NCI-H2196 treated with DMSO at 0.1 percent for 48 hours (cell line): ENCODE measurements around the gene BMPER.

ENCODE experiments used
- DNase-seq: peaks from one replicate; lab custom pipeline; 2025; ENCODE audit not compliant: unreplicated experiment; lab: John Stamatoyannopoulos, UW

BMPER gene

GRCh38 chr7:34059136-34059828 lies 153.9 kb downstream of the BMPER start:
- no peak for DNase-seq

GRCh38 chr7:34060196-34060947 lies 155.0 kb downstream of the BMPER start:
- no peak for DNase-seq

GRCh38 chr7:34061149-34061548 lies 155.8 kb downstream of the BMPER start:
- no peak for DNase-seq

GRCh38 chr7:34062341-34062740 lies 157.0 kb downstream of the BMPER start:
- no peak for DNase-seq

GRCh38 chr7:34062826-34063225 lies 157.5 kb downstream of the BMPER start:
- no peak for DNase-seq

- DNase-seq: peak; percentile 54
Measured at GRCh38 chr7:34064519-34065158, 159.3 kb downstream of the BMPER start.

DNA sequence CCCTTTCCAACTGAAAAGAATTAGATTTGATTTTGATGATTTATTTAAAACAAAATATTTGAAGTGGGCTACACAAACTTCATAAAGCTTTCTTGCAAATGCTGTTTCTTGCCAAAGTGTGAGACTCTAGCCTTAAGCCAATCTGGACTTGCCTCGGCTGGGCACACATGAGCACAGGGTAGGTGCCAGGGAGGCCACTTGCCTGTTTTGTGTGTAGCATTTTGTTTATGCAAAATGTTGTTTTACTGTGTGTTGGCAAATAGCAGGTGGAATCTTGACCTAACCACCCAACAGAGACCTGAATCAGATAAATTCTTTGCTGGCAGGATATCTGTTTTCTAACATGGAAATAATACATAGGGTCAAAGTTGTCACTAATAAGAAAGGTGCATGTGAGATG lies 161.1 kb downstream of the BMPER start:
- DNase-seq: no peak

- DNase-seq: peak; percentile 27
Measured at GRCh38 chr7:34067005-34067778, 161.9 kb downstream of the BMPER start.

DNA sequence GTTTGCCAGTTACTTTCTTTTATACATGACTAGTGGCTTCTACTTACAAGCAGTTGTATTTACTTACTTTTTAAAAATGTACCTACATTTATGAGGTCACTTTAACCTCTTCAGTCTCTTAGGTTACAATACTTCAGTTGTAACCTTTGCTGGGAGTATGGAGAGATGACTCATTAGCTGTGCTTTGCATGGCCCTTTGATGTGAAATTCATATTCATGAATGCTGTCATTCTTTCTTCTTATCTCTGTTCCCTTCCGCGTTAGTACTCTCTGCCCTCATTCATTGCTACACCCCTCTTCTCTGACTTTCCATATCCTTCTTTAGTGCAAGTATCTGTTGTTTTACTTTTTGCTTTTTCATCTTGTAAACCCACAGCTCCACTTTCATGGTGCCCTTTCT lies 164.3 kb downstream of the BMPER start:
- no peak for DNase-seq

GRCh38 chr7:34070511-34071323 lies 165.4 kb downstream of the BMPER start:
- DNase-seq: no peak

DNA sequence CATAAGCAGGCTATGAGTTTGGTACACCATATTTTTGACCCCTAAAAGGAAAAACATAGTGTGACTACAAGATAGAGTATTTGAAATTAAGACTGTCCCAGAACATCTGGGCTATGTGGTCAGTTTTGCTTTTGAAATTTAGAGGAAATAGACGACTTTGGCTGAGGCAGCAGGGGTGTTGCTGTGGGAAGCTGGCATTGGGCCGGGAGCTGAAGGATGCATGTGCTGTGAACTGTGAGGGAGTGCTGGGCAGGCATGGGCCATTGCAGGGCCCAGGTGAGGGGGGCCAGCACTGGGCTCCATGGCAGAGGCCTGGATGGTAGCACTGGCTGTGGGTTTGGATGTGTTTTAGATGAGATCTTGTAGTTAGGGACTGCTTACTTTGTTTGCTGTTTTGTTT lies 168.3 kb downstream of the BMPER start:
- DNase-seq: no peak

DNA sequence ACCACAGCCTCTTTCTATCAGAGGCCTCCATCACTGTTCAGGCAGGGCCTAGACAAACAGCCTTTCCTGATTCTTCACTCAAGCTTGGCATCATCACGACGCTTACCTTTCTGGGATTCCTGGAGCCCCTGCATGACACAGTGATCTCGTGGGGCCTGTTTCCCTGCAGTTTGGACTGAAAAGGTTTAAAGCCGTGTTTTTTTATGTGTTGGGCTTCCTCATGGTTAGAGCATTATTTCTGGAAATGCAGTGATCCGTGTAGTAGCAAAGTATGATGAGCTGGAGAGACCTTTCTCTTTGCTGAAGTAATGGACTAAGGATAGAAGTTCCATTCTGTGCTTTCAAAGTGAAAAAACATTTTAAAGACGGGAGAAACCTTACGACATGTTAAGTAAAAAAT lies 169.1 kb downstream of the BMPER start:
- DNase-seq: no peak

DNA sequence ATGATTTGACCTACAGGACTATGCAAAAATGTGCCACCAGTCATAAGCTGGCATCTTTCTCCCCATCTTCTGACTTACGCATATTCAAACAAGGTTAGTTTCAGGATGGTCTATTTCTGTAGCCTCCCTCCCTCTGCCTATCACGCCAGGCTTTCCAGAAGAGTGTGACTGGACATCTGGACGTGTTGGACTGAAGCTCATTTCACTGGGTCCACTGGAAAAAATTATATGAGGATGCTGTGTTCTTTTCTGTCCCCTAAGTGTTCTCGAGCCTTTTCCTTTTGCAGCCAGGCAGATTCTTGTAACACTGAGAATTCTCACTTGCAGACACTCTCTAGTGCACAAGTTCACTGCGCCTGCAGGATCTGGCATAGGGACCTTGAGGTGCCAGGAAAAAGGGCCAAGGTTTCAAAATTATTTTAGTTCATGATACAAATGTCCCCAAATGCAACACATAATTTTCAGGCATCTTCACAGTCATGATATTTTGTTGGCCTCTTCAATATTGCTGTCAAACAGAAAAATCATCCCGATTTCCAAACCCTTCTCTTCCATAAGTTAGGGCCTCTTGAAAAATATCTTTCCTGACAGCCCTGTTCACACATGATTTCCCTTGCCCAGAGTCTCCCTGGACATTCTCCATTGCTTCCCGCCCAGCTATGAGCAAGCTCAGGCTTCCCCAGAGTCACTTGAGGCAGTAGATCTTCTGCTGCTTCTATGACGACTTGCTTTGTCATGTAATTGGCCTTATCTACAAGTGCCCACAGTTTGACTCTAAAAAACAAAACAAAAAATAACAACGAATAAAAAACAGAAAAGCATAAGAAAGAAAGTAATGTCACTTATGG lies 170.4 kb downstream of the BMPER start:
- no peak for DNase-seq

GRCh38 chr7:34077168-34077567 lies 171.8 kb downstream of the BMPER start:
- DNase-seq: no peak

GRCh38 chr7:34078864-34079263 lies 173.5 kb downstream of the BMPER start:
- no peak for DNase-seq

GRCh38 chr7:34080513-34080912 lies 175.2 kb downstream of the BMPER start:
- DNase-seq: no peak

DNA sequence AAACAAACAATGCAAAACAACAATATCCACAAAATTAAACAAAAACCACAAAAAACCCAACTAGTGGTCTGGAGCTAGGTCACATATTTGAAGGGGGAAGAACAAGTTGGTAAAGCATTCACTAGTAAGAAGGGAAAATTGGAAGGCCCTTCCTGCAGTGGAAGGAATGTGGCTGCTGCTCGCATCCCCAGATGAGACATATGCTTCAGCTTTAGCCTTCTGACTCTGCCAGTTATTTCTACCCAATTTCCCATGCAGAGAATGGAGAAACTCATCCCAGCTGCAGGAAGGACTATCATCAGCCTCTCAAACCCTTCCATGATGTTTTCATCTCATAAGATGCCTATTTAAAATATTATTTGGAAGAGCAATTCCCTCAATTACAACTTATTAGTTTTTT lies 176.6 kb downstream of the BMPER start:
- no peak for DNase-seq

DNA sequence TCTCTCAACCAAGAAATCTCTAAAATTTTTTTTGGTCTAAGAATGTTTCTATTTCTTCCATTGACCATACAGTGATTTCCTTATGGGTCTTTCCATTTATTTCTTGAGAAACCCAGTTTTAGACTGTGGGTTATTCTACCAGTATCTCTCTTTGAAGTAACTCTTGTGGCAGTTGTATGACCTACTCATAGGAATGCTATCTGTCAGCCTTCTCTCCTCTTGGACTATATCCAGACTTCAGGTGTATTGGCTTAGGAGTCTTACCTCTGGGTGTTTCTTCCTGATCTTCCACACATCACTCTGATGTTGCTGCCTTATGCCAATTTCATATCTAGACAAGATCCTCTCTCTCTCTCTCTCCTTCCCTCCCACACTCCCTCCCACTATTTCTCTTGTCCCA lies 178.1 kb downstream of the BMPER start:
- no peak for DNase-seq

DNA sequence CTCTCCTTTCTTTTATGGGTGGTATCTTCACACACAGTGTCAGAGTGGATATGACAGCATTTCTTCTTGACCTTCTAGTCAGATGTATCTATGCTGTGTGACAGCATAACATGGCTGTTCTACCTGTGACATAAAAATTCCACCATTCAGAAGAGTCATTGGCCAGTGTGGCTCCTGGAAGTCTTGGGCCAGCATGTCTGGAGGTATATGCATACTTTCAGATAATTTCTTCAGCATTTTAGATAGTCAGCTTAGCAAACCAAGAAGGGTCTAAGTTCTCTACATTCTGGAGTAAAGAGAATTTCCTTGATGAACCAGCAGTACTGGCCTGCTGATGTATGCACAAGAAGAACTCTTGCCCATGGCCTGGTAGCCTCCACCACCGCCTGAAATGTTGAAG lies 179.3 kb downstream of the BMPER start:
- DNase-seq: no peak

GRCh38 chr7:34086064-34086463 lies 180.7 kb downstream of the BMPER start:
- DNase-seq: no peak
